Adrenal gland (tissue), 12 donors: ENCODE results near the gene ADAMTSL3. TPM values are rescaled to one million over a fixed set of nuclear protein-coding genes. Genes with fewer than 3 reads are reported as not detected.

Source experiments
- DNase-seq, 7 donors: peaks; one replicate each; pipeline ENCODE4 v3.0.0-alpha.2; 2019 to 2020
- H3K27ac ChIP-seq, 5 donors: fragments of 200-600 bp; sonication (generic) in 4 of 5; 1 replicate in 3 of 5; 2 replicates in 2 of 5; pipeline versions ENCODE4 v1.5.1 to v1.8.0; 2016 to 2020; ENCODE audit warnings: mild to moderate bottlenecking in 1 of 5
- H3K27me3 ChIP-seq: fragments of 200-600 bp; 2 replicates; pipeline ENCODE4 v1.8.0; 2021
- H3K36me3 ChIP-seq, 2 donors: fragments of 200-600 bp; replicated peaks in 1 of 2; 1 replicate in 1 of 2; 2 replicates in 1 of 2; pipeline versions ENCODE4 v1.5.1 to v1.8.0; 2018 to 2022
- H3K4me1 ChIP-seq, 2 donors: fragments of 200-600 bp; replicated peaks in 1 of 2; 1 replicate in 1 of 2; 2 replicates in 1 of 2; pipeline versions ENCODE4 v1.5.1 to v1.8.0; 2018 to 2021
- H3K4me3 ChIP-seq, 4 donors: fragments of 200-600 bp; sonication (generic) in 3 of 4; one replicate each; pipeline ENCODE4 v1.5.1; 2016 to 2018
- H3K9me3 ChIP-seq, 3 donors: fragments of 200-600 bp; sonication (generic) in 1 of 3; replicated peaks in 1 of 3; 1 replicate in 2 of 3; 2 replicates in 1 of 3; pipeline versions ENCODE4 v1.5.1 to v1.8.0; 2016 to 2021
- POLR2A ChIP-seq, 2 donors: fragments of 450-650 bp; IDR thresholded peaks; one replicate each; pipeline ENCODE4 v1.6.1; 2017; ENCODE audit warnings: antibody characterized with exemption in 2 of 2, mild to moderate bottlenecking in 2 of 2, moderate library complexity in 1 of 2
- WGBS, 4 donors: extraction: QIAGEN DNeasy Blood & Tissue Kit in 2 of 4; methylation state at CpG; one replicate each; pipeline versions ENCODE4 v1.1.5 to v1.1.7; 2013 to 2017; 5-methylcytosine and 5-hydroxymethylcytosine counted together
- intact Hi-C, 2 donors: fragments of 100-400 bp; cut with DNase I; formaldehyde crosslinking; loops; one replicate each; pipeline versions ENCODE4 v1.14.1 to v1.15.0; 2022 to 2023
- polyA plus RNA-seq, 3 donors: library from polyadenylated mRNA; stranded (reverse); fragments of 200-250 nt in 2 of 3; fragments of 350-450 nt in 1 of 3; fragmentation: Illumina TruSeq in 1 of 3; extraction: RNeasy Lipid Tissue Mini Kit (QIAGEN cat#74804) in 1 of 3; gene quantifications; one replicate each; pipeline ENCODE4 v1.2.3, GENCODE V29; 2013 to 2014
- total RNA-seq, 9 donors: library from RNA; depleted of rRNA in 4 of 9; stranded (reverse); fragments of >200 nt in 4 of 9; fragments of 120-200 nt in 1 of 9; fragmentation: NEBNext Ultra II Directional in 1 of 9; extraction: Animal tissue kit (Norgen Biotek cat#: 25700) in 1 of 9; gene quantifications; one replicate each; pipeline versions ENCODE4 v1.1.0 to v1.2.4, GENCODE V29; 2013 to 2023
- TF ChIP-seq, protein P1 (sequence below), 6 experiments: fragments of 450-650 bp in 4 of 6; fragments of 200-600 bp in 2 of 6; sonication (generic) in 1 of 6; IDR thresholded peaks; 1 replicate in 5 of 6; 2 replicates in 1 of 6; pipeline versions ENCODE4 v1.5.1 to v1.8.0; 2016 to 2021; ENCODE audit warnings: antibody characterized with exemption in 6 of 6, mild to moderate bottlenecking in 2 of 6, moderate library complexity in 1 of 6
- donor health status: healthy with polysubstance abuse.
- donor health status: Bipolar disorder and iron deficiency.
- donor health status: DM: yes; HTN: yes; CAD: no.
- donor health status: DM: no; HTN: no; CAD: no.
- donor health status: DM: no; HTN: no; CAD: no.
- donor health status: DM: yes; HTN: yes; CAD: no.

The ADAMTSL3 gene
- total and polyA plus RNA-seq, 12 donors: 0.98 to 19.7 (median 10.5) TPM

DNA sequence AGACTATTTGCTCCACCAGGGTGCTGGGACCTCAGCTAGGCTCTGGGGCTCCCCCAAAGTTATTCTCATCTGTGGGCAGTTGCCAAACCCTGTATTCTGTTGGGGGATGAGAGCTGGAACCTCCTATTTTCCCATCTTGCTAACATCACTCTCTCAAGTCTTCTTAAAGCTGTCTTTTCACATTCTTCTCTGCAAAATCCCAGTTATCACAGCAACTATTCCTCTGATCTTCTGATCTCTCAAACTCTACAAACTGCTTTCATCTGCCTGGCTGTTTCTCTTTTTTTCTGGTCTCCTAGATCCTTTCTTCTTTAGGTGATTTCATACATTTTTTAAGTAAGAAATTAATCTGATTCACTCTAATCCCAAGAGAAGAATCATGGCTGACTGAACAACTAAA lies 10.7 kb upstream of the ADAMTSL3 start:
- no peak for DNase-seq
- H3K27me3 ChIP-seq: no peaks in the 10 kb centered on the region
- no peaks in the 10 kb centered on the region for H3K4me1 ChIP-seq
- TF ChIP-seq POLR2A (IDR thresholded peaks at IDR 0.05): no peak
- TF ChIP-seq, protein P1, sequence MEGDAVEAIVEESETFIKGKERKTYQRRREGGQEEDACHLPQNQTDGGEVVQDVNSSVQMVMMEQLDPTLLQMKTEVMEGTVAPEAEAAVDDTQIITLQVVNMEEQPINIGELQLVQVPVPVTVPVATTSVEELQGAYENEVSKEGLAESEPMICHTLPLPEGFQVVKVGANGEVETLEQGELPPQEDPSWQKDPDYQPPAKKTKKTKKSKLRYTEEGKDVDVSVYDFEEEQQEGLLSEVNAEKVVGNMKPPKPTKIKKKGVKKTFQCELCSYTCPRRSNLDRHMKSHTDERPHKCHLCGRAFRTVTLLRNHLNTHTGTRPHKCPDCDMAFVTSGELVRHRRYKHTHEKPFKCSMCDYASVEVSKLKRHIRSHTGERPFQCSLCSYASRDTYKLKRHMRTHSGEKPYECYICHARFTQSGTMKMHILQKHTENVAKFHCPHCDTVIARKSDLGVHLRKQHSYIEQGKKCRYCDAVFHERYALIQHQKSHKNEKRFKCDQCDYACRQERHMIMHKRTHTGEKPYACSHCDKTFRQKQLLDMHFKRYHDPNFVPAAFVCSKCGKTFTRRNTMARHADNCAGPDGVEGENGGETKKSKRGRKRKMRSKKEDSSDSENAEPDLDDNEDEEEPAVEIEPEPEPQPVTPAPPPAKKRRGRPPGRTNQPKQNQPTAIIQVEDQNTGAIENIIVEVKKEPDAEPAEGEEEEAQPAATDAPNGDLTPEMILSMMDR (IDR thresholded peaks at IDR 0.05): no peak
- H3K27ac ChIP-seq: no peak overlapping the region
- no peaks in the 10 kb centered on the region for H3K36me3 ChIP-seq
- H3K4me3 ChIP-seq: no peak overlapping the region
- intact Hi-C loops: no loop called here
- no peaks in the 10 kb centered on the region for H3K9me3 ChIP-seq

DNA sequence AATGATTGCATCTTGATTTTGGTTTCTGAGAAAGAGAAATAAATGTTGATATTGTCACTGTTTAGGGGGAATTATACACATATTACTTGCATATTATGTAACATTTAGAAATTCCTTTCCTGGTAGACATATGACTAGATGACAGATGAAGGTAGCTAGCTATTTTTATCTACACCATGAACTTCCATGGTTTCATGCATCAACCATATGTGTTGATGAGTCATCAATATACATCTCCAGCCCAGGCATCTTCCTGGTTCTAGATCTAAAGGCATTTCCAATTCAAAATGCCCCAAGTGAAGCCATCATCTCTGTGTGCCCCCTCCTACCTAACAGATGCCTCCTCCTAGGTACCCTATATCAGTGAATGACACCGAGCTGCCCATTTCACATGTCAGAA lies 9.5 kb upstream of the ADAMTSL3 start:
- no peaks in the 10 kb centered on the region for H3K9me3 ChIP-seq
- TF ChIP-seq POLR2A (IDR thresholded peaks at IDR 0.05): no peak
- TF ChIP-seq, protein P1 (IDR thresholded peaks at IDR 0.05): no peak
- H3K27ac ChIP-seq: no peak overlapping the region
- WGBS, 4 donors: 90 to 95% (median 91%) methylated on average over 1 of the region's 1 CpG
- intact Hi-C loops: no loop called here
- H3K27me3 ChIP-seq: no peaks in the 10 kb centered on the region
- DNase-seq: no peak
- H3K4me1 ChIP-seq: no peaks in the 10 kb centered on the region
- no peaks in the 10 kb centered on the region for H3K36me3 ChIP-seq
- H3K4me3 ChIP-seq: no peak overlapping the region

DNA sequence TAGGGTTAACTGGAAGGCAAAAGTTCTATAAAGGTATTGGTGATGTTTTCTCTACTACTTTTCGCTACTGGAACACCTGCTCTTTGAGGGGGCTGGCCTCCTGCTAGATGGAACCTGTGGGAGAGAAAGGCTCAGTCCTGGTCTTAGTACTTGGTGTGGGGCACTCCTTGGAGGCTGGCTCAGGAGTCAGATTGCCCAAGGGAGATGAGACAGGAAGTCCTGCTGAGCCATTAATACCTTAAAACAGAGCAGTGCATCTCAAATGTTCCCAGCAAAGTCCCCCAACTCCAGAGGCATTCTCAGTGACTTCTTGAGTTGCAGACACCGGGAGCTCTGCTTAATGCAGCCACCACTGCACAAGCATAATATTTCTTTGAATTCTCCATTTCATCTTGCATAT lies 3.1 kb upstream of the ADAMTSL3 start:
- peaks cover 24% of the 10 kb centered on the region for H3K27me3 ChIP-seq
- DNase-seq: no peak
- WGBS, 4 donors: 75 to 86% (median 82%) methylated on average over 2 of the region's 2 CpGs
- TF ChIP-seq, protein P1 (IDR thresholded peaks at IDR 0.05): no peak
- TF ChIP-seq POLR2A (IDR thresholded peaks at IDR 0.05): no peak
- no peaks in the 10 kb centered on the region for H3K4me1 ChIP-seq
- H3K36me3 ChIP-seq: no peaks in the 10 kb centered on the region
- intact Hi-C loops: no loop called here
- no peak overlapping the region for H3K4me3 ChIP-seq
- no peak overlapping the region for H3K27ac ChIP-seq
- no peaks in the 10 kb centered on the region for H3K9me3 ChIP-seq

DNA sequence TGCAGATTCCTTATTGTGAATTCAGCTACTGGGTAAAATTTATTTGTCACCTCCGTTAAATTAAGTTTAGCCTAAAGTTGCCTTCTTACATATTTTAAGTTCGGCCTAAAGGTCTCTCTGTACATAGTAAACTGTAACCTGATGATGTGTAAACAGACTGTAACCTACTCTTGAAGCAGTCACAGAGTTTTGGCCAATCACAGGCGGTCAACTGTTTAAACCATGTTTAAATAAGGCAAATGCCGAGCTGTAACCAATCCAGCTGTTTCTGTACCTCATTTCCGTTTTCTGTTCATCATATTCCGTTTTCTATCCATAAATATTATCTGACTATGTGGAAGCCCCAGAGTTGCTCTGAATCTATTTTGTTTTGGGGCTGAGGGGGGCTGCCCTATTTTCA lies 2.4 kb upstream of the ADAMTSL3 start:
- 70 to 81% (median 74%) methylated on average over 6 of the region's 6 CpGs for WGBS, 4 donors
- H3K4me1 ChIP-seq: no peaks in the 10 kb centered on the region
- no peak overlapping the region for H3K4me3 ChIP-seq
- intact Hi-C loops: no loop called here
- H3K9me3 ChIP-seq: no peaks in the 10 kb centered on the region
- no peak overlapping the region for H3K27ac ChIP-seq
- DNase-seq: no peak
- peaks cover 24% of the 10 kb centered on the region for H3K27me3 ChIP-seq
- H3K36me3 ChIP-seq: no peaks in the 10 kb centered on the region
- TF ChIP-seq POLR2A (IDR thresholded peaks at IDR 0.05): no peak
- TF ChIP-seq, protein P1 (IDR thresholded peaks at IDR 0.05): no peak
